ENCODE data around the gene MTCL1.

- TF ChIP-seq POLR2A (IDR thresholded peaks at IDR 0.05) (no peak), CTCF (IDR thresholded peaks at IDR 0.05) (no peak)
Measured at GRCh38 chr18:8793445-8794155, 88.2 kb downstream of the MTCL1 start.
